ENCODE measurements around the gene SMYD3. TPM values are rescaled to one million over a fixed set of nuclear protein-coding genes. Genes with fewer than 3 reads are reported as not detected.

SMYD3 gene
- total RNA-seq, 3 donors from 2014 or later, result 16.8 to 28.8 (median 19.5) TPM

DNA sequence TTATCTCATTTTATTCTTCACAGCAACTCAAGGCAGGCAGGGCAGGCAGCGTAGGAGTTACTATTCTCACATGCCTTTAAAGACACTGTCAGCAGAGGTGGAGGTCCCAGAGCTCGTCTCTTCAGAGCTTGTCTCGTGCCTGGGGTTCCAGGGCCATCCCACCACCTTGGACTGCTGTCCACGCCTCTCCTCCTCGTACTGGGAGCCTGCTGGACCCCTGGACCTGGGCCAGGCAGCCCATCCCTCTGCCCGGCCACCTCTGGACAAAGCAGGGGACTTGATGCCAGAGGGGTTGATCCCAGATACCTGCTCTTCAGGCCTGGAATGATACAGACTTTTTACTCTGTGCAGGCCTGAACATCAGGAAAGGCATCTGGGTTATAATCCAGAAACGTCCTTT, 805.4 kb downstream of the SMYD3 start:
- no peaks in the 10 kb centered on the region for H3K9me3 ChIP-seq
- H3K4me3 ChIP-seq, result no peak overlapping the region
- no peaks in the 10 kb centered on the region for H3K36me3 ChIP-seq
- intact Hi-C loops (cut with DNase I; ENCODE audit: low total_unique reads), result no loop called here
- no peak for TF ChIP-seq POLR2A (IDR thresholded peaks at IDR 0.05)
- TF ChIP-seq, protein P1, sequence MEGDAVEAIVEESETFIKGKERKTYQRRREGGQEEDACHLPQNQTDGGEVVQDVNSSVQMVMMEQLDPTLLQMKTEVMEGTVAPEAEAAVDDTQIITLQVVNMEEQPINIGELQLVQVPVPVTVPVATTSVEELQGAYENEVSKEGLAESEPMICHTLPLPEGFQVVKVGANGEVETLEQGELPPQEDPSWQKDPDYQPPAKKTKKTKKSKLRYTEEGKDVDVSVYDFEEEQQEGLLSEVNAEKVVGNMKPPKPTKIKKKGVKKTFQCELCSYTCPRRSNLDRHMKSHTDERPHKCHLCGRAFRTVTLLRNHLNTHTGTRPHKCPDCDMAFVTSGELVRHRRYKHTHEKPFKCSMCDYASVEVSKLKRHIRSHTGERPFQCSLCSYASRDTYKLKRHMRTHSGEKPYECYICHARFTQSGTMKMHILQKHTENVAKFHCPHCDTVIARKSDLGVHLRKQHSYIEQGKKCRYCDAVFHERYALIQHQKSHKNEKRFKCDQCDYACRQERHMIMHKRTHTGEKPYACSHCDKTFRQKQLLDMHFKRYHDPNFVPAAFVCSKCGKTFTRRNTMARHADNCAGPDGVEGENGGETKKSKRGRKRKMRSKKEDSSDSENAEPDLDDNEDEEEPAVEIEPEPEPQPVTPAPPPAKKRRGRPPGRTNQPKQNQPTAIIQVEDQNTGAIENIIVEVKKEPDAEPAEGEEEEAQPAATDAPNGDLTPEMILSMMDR (IDR thresholded peaks at IDR 0.05), result no peak
- no peak for TF ChIP-seq POLR2AphosphoS5 (IDR thresholded peaks at IDR 0.05)
- DNase-seq (ENCODE audit: low spot score in 2 of 2), result no peak
- no peak overlapping the region for H3K27ac ChIP-seq
- H3K27me3 ChIP-seq, result no peaks in the 10 kb centered on the region
- no peaks in the 10 kb centered on the region for H3K4me1 ChIP-seq

DNA sequence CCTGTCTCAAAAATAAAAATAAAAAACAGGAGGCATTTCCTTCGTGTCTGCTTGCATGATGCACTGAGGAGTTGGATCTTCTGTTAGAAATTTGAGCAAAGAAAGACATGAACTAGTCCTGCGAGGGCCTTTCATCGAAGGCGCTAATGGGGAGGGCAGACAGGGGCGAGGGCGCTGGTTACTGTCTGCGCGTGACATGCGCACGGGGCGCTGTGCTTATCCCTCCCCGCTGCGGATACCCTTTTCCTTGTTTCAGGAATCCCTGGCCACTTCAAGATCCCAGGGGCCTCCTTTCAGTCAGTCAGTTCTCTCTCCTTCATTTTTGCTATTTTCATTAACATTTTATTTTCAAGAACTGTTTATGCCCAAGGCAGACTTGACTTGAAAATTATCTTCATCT, 806.4 kb downstream of the SMYD3 start:
- DNase-seq (ENCODE audit: low spot score in 2 of 2), result no peak
- Histone ChIP-seq H3K27ac (no peak overlapping the region), H3K27me3 (no peaks in the 10 kb centered on the region), H3K9me3 (peaks cover 0 to 8% of the 10 kb centered on the region in 2 donors), H3K4me1 (no peaks in the 10 kb centered on the region), H3K36me3 (no peaks in the 10 kb centered on the region), H3K4me3 (no peak overlapping the region)
- no peak for TF ChIP-seq POLR2AphosphoS5 (IDR thresholded peaks at IDR 0.05)
- TF ChIP-seq, protein P1 (IDR thresholded peaks at IDR 0.05), result no peak
- TF ChIP-seq POLR2A (IDR thresholded peaks at IDR 0.05), result no peak
- intact Hi-C loops (cut with DNase I; ENCODE audit: low total_unique reads), result no loop called here

Other genes starting within 250 kb of the SMYD3 start
- gene TFB2M, start 59.0 kb upstream of the SMYD3 start, total RNA-seq, result 10 to 100 TPM in 2 of 3 donors, 1 to 10 TPM in 1; 9.0 to 15.5 (median 13.4) TPM
- gene CNST, start 59.2 kb upstream of the SMYD3 start, total RNA-seq, result 10 to 100 TPM; 25.9 to 30.9 (median 26.4) TPM
- 10 to 100 TPM; 11.3 to 30.8 (median 23.7) TPM for gene SCCPDH, start 217.1 kb upstream of the SMYD3 start, total RNA-seq